Erythroblast (primary cell): Measurements from ENCODE around the gene MUC2.

ENCODE experiments used
- GATA1 ChIP-seq: IDR thresholded peaks from 2 replicates; pipeline ENCODE4 v1.6.1; 2011; ENCODE audit warnings: low read depth, mild to moderate bottlenecking, control low read depth, low read length, moderate library complexity
- POLR2A ChIP-seq: IDR thresholded peaks from 2 replicates; pipeline ENCODE4 v1.6.1; 2011; ENCODE audit warnings: mild to moderate bottlenecking, low read length

- TF ChIP-seq POLR2A (no peak), GATA1 (no peak)
Observed at GRCh38 chr11:1049911-1050580, 24.6 kb upstream of the MUC2 start.
